ENCODE results near the gene MAX. TPM values are rescaled to one million over a fixed set of nuclear protein-coding genes. Genes with fewer than 3 reads are reported as not detected.

The MAX gene
- total and polyA plus RNA-seq, 2 experiments from 2014 or later = 25.0 to 27.7 TPM

DNA sequence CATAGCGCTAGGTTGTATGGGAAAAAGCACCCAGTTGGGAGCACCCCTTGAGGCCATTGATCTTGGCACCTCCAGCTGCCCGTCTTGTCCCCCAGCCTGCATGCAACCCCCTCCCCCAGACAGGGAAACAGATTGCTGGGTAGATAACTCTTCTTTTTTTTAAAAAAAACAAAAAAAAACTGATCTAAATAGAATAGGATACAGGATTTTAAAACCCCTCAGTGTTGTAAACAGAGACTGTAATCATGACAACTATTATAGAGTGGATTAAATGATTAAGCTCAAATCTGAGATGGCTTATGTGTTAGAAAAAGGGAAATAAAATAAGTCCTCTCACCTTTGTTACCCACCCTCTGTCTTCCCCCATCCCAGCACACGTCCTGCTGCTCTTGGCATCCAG, 48.9 kb downstream of the MAX start:
- DNase-seq (ENCODE audit: low spot score) (no peak), ATAC-seq (no peak)
- Mint-ChIP-seq H3K36me3 (ENCODE audit: low read depth) (peaks cover 3% of the 10 kb centered on the region; the same call in 1 of the 3 replicates), H3K9me3 (no peaks in the 10 kb centered on the region), H3K4me1 (peaks cover 3% of the 10 kb centered on the region; the same call in 2 of the 3 replicates), H3K27ac (no peak overlapping the region), H3K27me3 (ENCODE audit: insufficient read depth, low read depth, poor library complexity) (no peaks in the 10 kb centered on the region), H3K4me3 (no peak overlapping the region)
- Histone ChIP-seq H3F3A (replicated peaks; ENCODE audit: low read depth) (no peaks in the 10 kb centered on the region), H3K4me2 (no peak overlapping the region), H3K4me1 (ENCODE audit: insufficient read depth) (no peaks in the 10 kb centered on the region; the same call in 1 of the 2 replicates), H3K27ac (ENCODE audit: low read depth) (no peak overlapping the region), H3K9me2 (ENCODE audit: insufficient read depth) (no peaks in the 10 kb centered on the region), H2AFZ (no peak overlapping the region), H3K4me3 (no peak overlapping the region), H3K27me3 (ENCODE audit: insufficient read depth) (no peaks in the 10 kb centered on the region), H3K79me2 (replicated peaks; ENCODE audit: insufficient read depth) (no peaks in the 10 kb centered on the region), H3K36me3 (ENCODE audit: insufficient read depth) (0 out of 2 replicates have a peak, but pooled peaks cover 3% of the 10 kb centered on the region), H4K20me1 (replicated peaks; ENCODE audit: insufficient read depth) (0 out of 2 replicates have a peak, but pooled peaks cover 7% of the 10 kb centered on the region)
- TF ChIP-seq, protein P1, sequence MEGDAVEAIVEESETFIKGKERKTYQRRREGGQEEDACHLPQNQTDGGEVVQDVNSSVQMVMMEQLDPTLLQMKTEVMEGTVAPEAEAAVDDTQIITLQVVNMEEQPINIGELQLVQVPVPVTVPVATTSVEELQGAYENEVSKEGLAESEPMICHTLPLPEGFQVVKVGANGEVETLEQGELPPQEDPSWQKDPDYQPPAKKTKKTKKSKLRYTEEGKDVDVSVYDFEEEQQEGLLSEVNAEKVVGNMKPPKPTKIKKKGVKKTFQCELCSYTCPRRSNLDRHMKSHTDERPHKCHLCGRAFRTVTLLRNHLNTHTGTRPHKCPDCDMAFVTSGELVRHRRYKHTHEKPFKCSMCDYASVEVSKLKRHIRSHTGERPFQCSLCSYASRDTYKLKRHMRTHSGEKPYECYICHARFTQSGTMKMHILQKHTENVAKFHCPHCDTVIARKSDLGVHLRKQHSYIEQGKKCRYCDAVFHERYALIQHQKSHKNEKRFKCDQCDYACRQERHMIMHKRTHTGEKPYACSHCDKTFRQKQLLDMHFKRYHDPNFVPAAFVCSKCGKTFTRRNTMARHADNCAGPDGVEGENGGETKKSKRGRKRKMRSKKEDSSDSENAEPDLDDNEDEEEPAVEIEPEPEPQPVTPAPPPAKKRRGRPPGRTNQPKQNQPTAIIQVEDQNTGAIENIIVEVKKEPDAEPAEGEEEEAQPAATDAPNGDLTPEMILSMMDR (conservative IDR thresholded peaks at IDR 0.05; ENCODE audit: low read depth in 2 of 2) = no peak
- no peak for TF ChIP-seq JUNB (IDR thresholded peaks at IDR 0.05; ENCODE audit: unreplicated experiment)
- no peak for TF ChIP-seq EZH2phosphoT487 (IDR thresholded peaks at IDR 0.05; ENCODE audit: unreplicated experiment)
- TF ChIP-seq EZH2 (IDR thresholded peaks at IDR 0.05; ENCODE audit: low read depth, unreplicated experiment) = no peak
- TF ChIP-seq NANOG (IDR thresholded peaks at IDR 0.05; ENCODE audit: borderline replicate concordance) = no peak
- no peak for TF ChIP-seq ZNF331 (CRISPR knock-in tag; IDR thresholded peaks at IDR 0.05; ENCODE audit: low read depth)
- no peak for TF ChIP-seq STAT1 (IDR thresholded peaks at IDR 0.05; ENCODE audit: unreplicated experiment)
- no peak for TF ChIP-seq CREB1 (CRISPR knock-in tag; IDR thresholded peaks at IDR 0.05; ENCODE audit: low read depth)
- TF ChIP-seq, protein P2, sequence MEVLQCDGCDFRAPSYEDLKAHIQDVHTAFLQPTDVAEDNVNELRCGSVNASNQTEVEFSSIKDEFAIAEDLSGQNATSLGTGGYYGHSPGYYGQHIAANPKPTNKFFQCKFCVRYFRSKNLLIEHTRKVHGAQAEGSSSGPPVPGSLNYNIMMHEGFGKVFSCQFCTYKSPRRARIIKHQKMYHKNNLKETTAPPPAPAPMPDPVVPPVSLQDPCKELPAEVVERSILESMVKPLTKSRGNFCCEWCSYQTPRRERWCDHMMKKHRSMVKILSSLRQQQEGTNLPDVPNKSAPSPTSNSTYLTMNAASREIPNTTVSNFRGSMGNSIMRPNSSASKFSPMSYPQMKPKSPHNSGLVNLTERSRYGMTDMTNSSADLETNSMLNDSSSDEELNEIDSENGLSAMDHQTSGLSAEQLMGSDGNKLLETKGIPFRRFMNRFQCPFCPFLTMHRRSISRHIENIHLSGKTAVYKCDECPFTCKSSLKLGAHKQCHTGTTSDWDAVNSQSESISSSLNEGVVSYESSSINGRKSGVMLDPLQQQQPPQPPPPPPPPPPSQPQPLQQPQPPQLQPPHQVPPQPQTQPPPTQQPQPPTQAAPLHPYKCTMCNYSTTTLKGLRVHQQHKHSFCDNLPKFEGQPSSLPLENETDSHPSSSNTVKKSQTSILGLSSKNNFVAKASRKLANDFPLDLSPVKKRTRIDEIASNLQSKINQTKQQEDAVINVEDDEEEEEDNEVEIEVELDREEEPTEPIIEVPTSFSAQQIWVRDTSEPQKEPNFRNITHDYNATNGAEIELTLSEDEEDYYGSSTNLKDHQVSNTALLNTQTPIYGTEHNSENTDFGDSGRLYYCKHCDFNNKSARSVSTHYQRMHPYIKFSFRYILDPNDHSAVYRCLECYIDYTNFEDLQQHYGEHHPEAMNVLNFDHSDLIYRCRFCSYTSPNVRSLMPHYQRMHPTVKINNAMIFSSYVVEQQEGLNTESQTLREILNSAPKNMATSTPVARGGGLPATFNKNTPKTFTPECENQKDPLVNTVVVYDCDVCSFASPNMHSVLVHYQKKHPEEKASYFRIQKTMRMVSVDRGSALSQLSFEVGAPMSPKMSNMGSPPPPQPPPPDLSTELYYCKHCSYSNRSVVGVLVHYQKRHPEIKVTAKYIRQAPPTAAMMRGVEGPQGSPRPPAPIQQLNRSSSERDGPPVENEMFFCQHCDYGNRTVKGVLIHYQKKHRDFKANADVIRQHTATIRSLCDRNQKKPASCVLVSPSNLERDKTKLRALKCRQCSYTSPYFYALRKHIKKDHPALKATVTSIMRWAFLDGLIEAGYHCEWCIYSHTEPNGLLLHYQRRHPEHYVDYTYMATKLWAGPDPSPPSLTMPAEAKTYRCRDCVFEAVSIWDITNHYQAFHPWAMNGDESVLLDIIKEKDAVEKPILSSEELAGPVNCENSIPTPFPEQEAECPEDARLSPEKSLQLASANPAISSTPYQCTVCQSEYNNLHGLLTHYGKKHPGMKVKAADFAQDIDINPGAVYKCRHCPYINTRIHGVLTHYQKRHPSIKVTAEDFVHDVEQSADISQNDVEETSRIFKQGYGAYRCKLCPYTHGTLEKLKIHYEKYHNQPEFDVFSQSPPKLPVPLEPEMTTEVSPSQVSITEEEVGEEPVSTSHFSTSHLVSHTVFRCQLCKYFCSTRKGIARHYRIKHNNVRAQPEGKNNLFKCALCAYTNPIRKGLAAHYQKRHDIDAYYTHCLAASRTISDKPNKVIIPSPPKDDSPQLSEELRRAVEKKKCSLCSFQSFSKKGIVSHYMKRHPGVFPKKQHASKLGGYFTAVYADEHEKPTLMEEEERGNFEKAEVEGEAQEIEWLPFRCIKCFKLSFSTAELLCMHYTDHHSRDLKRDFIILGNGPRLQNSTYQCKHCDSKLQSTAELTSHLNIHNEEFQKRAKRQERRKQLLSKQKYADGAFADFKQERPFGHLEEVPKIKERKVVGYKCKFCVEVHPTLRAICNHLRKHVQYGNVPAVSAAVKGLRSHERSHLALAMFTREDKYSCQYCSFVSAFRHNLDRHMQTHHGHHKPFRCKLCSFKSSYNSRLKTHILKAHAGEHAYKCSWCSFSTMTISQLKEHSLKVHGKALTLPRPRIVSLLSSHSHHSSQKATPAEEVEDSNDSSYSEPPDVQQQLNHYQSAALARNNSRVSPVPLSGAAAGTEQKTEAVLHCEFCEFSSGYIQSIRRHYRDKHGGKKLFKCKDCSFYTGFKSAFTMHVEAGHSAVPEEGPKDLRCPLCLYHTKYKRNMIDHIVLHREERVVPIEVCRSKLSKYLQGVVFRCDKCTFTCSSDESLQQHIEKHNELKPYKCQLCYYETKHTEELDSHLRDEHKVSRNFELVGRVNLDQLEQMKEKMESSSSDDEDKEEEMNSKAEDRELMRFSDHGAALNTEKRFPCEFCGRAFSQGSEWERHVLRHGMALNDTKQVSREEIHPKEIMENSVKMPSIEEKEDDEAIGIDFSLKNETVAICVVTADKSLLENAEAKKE (CRISPR knock-in tag; IDR thresholded peaks at IDR 0.05) = no peak
- TF ChIP-seq ZNF114 (CRISPR knock-in tag; IDR thresholded peaks at IDR 0.05) = no peak
- TF ChIP-seq POLR2AphosphoS5 (IDR thresholded peaks at IDR 0.05; ENCODE audit: low read depth) = no peak
- TF ChIP-seq, protein P3, sequence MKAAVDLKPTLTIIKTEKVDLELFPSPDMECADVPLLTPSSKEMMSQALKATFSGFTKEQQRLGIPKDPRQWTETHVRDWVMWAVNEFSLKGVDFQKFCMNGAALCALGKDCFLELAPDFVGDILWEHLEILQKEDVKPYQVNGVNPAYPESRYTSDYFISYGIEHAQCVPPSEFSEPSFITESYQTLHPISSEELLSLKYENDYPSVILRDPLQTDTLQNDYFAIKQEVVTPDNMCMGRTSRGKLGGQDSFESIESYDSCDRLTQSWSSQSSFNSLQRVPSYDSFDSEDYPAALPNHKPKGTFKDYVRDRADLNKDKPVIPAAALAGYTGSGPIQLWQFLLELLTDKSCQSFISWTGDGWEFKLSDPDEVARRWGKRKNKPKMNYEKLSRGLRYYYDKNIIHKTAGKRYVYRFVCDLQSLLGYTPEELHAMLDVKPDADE (IDR thresholded peaks at IDR 0.05) = no peak
- TF ChIP-seq, protein P4, sequence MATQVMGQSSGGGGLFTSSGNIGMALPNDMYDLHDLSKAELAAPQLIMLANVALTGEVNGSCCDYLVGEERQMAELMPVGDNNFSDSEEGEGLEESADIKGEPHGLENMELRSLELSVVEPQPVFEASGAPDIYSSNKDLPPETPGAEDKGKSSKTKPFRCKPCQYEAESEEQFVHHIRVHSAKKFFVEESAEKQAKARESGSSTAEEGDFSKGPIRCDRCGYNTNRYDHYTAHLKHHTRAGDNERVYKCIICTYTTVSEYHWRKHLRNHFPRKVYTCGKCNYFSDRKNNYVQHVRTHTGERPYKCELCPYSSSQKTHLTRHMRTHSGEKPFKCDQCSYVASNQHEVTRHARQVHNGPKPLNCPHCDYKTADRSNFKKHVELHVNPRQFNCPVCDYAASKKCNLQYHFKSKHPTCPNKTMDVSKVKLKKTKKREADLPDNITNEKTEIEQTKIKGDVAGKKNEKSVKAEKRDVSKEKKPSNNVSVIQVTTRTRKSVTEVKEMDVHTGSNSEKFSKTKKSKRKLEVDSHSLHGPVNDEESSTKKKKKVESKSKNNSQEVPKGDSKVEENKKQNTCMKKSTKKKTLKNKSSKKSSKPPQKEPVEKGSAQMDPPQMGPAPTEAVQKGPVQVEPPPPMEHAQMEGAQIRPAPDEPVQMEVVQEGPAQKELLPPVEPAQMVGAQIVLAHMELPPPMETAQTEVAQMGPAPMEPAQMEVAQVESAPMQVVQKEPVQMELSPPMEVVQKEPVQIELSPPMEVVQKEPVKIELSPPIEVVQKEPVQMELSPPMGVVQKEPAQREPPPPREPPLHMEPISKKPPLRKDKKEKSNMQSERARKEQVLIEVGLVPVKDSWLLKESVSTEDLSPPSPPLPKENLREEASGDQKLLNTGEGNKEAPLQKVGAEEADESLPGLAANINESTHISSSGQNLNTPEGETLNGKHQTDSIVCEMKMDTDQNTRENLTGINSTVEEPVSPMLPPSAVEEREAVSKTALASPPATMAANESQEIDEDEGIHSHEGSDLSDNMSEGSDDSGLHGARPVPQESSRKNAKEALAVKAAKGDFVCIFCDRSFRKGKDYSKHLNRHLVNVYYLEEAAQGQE (IDR thresholded peaks at IDR 0.05; ENCODE audit: unreplicated experiment) = no peak

Data from GM23338 (cell line).